SJSA1 (cell line): ENCODE data around the gene DDIAS. TPM values are rescaled to one million over a fixed set of nuclear protein-coding genes. Genes with fewer than 3 reads are reported as not detected.
"Not testable (repeated sequence)": the region's sequence is repeated elsewhere in the genome, so short reads cannot be mapped to it uniquely, and the experiment has no call there.

ENCODE experiments used
- DNase-seq, 2 experiments: peaks; one replicate each; pipeline ENCODE4 v3.0.0-alpha.2; 2015 to 2020; ENCODE audit warnings: low spot score in 2 of 2, low read depth in 1 of 2
- H3K27ac ChIP-seq: fragments of 250-450 bp; sonication (Bioruptor Pico); 2 replicates; pipeline ENCODE4 v1.5.1; 2020; ENCODE audit warnings: mild to moderate bottlenecking, moderate library complexity
- H3K27me3 ChIP-seq: fragments of 250-450 bp; sonication (Bioruptor Pico); replicated peaks from 2 replicates; pipeline ENCODE4 v1.5.1; 2020; ENCODE audit warnings: mild to moderate bottlenecking, moderate library complexity
- H3K36me3 ChIP-seq: fragments of 250-450 bp; sonication (Bioruptor Pico); 2 replicates; pipeline ENCODE4 v1.5.1; 2020; ENCODE audit warnings: mild to moderate bottlenecking
- H3K4me1 ChIP-seq: fragments of 250-450 bp; sonication (Bioruptor Pico); replicated peaks from 2 replicates; pipeline ENCODE4 v1.6.1; 2021; ENCODE audit warnings: mild to moderate bottlenecking
- H3K4me3 ChIP-seq: fragments of 250-450 bp; sonication (Bioruptor Pico); 2 replicates; pipeline ENCODE4 v1.5.1; 2020; ENCODE audit warnings: mild to moderate bottlenecking
- H3K9me3 ChIP-seq: fragments of 250-450 bp; sonication (Bioruptor Pico); replicated peaks from 2 replicates; pipeline ENCODE4 v1.5.1; 2020; ENCODE audit warnings: mild to moderate bottlenecking
- total RNA-seq: library from RNA; depleted of rRNA; stranded (reverse); fragments of >200 nt; shearing (Covaris generic); gene quantifications from 2 replicates; pipeline ENCODE4 v1.2.3, GENCODE V29; 2014

DDIAS gene
- total RNA-seq, 1 experiment from 2014 or later: 10.3 TPM

DNA sequence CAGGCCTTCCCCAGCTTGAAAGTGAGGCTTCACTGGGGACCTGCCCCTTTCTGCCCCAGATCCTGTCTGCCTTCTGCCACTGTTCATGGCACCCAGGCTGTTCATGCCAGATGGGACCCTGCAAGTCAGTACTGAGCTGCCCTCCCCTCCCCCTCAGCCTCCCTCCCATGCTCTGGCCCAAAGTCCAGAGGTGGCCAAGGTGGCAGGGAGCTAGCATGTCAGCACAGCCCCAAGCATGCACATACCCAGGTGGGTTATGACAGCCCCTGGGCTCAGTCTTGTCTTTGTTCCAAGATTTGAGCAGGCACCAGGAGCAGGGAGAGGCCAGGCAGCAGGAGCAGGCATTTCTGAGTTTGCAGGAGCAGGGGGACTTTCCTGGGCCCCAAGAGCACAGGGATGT lies 44.1 kb downstream of the DDIAS start:
- H3K4me3 ChIP-seq: no peak overlapping the region
- no peaks in the 10 kb centered on the region for H3K4me1 ChIP-seq
- H3K9me3 ChIP-seq: no peaks in the 10 kb centered on the region
- no peaks in the 10 kb centered on the region for H3K27me3 ChIP-seq
- no peak overlapping the region for H3K27ac ChIP-seq
- no peak for DNase-seq
- H3K36me3 ChIP-seq: no peaks in the 10 kb centered on the region

DNA sequence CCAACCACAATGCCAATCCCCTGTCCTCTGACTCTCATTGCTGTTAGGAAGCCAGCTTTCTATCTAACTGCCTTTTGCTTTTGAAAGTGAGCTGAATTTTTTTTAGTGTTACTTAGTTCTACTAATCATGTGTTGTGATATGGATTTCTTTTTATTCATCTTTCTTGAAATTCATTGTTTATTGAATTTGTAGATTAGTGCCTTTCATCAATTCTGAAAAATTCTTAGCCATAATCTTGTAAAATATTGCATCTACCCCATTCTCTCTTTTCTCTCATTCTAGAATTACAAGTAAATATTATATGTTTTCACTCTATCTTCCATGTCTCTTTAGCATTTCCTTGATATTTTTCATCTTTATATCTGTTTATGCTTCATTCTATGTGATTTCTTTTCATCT lies 47.8 kb downstream of the DDIAS start:
- Histone ChIP-seq H3K9me3 (no peaks in the 10 kb centered on the region), H3K4me3 (no peak overlapping the region), H3K4me1 (no peaks in the 10 kb centered on the region), H3K27ac (no peak overlapping the region), H3K36me3 (no peaks in the 10 kb centered on the region), H3K27me3 (no peaks in the 10 kb centered on the region)
- no peak for DNase-seq

DNA sequence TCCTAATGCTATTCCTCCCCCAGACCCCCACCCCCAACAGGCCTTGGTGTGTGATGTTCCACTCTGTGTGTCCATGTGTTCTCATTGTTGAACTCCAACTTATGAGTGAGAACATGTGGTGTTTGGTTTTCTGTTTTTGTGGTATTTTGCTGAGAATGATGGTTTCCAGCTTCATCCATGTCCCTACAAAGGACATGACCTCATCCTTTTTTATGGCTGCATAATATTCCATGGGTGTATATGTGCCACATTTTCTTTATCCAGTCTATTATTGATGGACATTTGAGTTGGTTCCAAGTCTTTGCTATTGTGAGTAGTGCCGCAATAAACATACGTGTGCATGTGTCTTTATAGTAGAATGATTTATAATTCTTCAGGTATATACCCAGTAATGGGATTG lies 49.0 kb downstream of the DDIAS start:
- H3K4me3 ChIP-seq, H3K27ac ChIP-seq: not testable (repeated sequence)

DNA sequence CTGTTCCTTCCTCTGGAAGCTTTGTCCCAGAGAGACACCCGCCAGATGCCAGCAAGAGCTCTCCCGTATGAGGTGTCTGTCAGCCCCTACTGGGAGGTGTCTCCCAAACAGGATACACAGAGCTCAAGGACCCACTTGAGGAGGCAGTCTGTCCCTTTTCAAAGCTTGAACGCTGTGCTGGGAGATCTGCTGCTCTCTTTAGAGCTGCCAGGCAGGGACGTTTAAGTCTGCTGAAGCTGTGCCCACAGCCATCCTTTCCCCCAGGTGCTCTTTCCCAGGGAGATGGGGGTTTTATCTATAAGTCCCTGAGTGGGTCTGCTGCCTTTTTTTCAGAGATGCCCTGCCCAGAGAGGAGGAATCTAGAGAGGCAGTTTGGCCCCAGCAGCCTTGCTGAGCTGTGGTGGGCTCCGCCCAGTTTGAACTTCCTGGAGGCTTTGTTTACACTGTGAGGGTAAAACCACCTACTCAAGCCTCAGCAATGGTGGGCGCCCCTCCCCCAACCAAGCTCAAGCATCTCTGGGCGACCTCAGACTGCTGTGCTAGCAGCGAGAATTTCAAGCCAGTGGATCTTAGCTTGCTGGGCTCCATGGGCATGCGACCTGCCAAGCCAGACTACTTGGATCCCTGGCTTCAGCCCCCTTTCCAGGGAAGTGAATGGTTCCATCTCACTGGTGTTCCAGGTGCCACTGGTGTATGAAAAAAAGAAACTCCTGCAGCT lies 54.4 kb downstream of the DDIAS start:
- H3K9me3 ChIP-seq, DNase-seq, H3K27me3 ChIP-seq, H3K27ac ChIP-seq, H3K4me3 ChIP-seq, H3K36me3 ChIP-seq, H3K4me1 ChIP-seq: not testable (repeated sequence)

More for the DNA sequence above, 49.0 kb downstream of the DDIAS start:
- H3K4me1 ChIP-seq, H3K9me3 ChIP-seq, DNase-seq, H3K36me3 ChIP-seq, H3K27me3 ChIP-seq: not testable (repeated sequence)

DNA sequence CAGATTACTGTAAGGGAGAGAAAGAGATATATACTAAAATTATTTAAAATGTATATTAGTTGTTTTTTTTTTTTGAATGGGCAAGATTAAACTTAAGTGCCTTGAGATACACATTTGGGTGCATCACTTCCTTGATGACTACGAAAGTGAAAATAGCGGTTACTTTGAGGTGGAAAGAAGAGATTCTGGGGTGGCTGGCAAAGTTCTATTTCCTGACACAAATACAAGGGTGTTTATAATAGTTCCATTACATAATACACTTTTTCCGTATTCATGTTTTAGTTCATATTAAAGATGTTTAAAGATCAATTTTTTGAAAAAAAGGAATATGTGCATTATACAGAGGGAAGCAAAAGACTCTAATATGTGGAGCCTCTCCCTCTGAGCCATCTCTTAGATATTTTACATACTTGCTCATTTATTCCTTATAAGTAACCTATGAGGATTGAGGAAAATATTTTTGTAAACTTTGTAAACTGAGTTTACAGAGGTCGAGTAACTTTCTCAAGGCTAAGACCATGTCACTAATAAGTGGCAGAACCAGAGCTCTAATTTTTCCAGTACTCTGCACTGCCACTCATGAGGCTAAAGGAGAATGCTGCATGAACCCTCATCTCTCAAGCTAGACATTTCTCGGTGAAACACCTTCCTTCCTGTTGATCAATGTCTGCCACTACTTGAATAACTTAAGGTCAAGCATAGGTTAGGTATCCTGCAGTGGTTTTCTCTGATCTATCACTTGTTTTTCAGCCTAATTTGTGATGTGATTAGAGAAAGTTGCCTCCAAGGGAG lies 58.6 kb downstream of the DDIAS start:
- no peaks in the 10 kb centered on the region for H3K36me3 ChIP-seq

DNA sequence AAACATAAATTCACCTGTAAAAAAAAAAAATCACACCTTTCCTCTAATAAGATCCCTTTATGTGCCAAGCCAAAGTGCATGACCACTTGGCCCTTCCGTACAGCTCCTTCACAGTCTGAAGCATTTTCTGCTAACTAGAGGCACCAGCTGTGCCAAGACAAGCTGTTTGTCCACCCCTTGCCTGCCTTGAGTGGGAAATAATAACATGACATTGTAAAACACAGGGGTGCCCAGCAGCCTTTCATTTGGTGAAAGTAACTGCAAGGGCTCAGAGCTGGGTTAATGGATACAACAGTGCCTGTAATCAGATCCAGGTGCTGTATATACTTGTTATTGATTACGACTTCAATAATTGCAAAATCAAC lies 59.2 kb downstream of the DDIAS start:
- Histone ChIP-seq H3K9me3 (no peaks in the 10 kb centered on the region), H3K4me3 (no peak overlapping the region), H3K27me3 (no peaks in the 10 kb centered on the region), H3K27ac (no peak overlapping the region), H3K4me1 (no peaks in the 10 kb centered on the region; the same call in 1 of the 2 replicates), H3K36me3 (no peaks in the 10 kb centered on the region)
- no peak for DNase-seq

More for the DNA sequence above, 58.6 kb downstream of the DDIAS start:
- H3K27me3 ChIP-seq: no peaks in the 10 kb centered on the region
- no peak for DNase-seq
- no peaks in the 10 kb centered on the region; the same call in 1 of the 2 replicates for H3K4me1 ChIP-seq
- no peak overlapping the region for H3K4me3 ChIP-seq
- no peaks in the 10 kb centered on the region for H3K9me3 ChIP-seq
- H3K27ac ChIP-seq: no peak overlapping the region

DNA sequence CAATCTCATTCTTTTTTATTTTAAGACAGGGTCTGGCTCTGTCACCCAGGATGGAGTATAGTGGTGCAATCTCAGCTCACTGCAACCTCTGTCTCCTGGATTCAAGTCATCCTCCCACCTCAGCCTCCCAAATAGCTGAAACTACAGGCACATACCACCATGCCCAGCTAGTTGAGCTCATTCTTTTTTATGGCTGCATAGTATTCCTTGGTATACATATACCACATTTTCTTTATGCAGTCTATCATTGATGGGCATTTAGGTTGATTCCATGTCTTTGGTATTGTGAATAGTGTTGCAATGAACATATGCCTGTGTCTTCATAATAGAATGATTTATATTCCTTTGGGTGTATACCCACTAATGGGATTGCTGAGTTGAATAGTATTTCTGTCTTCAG lies 60.5 kb downstream of the DDIAS start:
- not testable (repeated sequence) for H3K9me3 ChIP-seq, H3K4me3 ChIP-seq, H3K36me3 ChIP-seq, DNase-seq, H3K4me1 ChIP-seq, H3K27ac ChIP-seq, H3K27me3 ChIP-seq

DNA sequence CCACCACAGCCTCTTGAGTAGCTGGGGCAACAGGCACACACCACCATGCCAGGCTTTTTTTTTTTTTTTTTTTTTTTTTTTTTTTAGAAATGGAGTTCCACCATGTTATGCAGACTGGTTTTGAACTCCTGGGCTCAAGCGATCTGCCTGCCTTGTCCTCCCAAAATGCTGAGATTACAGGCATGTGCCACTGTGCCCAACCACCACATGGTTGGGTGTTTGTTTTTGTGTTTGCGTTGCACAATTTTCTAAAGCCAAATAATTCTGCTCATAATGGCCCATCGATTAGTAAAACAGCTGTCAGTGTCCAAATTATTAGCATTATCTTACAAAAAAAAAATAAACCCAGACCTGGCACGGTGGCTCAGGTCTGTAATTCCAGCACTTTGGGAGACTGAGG lies 65.8 kb downstream of the DDIAS start:
- Histone ChIP-seq H3K27me3 (no peaks in the 10 kb centered on the region), H3K4me3 (no peak overlapping the region), H3K27ac (no peak overlapping the region), H3K36me3 (no peaks in the 10 kb centered on the region), H3K9me3 (no peaks in the 10 kb centered on the region), H3K4me1 (no peaks in the 10 kb centered on the region)
- DNase-seq: no peak

DNA sequence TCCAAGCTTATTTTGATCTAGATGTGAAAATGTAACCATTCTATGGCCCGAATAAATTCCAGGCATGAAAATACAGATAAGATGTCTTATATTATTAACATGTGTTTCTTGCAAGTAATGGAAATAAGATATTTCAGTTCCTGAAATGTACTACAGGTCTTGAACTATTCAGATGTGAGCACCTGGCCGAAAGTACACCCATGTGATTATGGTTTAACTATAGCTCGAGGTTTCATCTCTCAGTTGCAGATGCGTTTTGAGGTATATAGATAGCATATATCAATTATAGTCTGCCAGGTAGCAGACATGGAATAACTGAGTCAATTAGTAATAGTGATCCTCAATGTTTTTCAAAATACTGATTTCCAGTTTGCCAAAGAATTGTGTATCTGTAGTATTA lies 68.3 kb downstream of the DDIAS start:
- Histone ChIP-seq H3K9me3 (no peaks in the 10 kb centered on the region), H3K4me3 (no peak overlapping the region), H3K36me3 (no peaks in the 10 kb centered on the region), H3K27ac (no peak overlapping the region), H3K4me1 (no peaks in the 10 kb centered on the region), H3K27me3 (no peaks in the 10 kb centered on the region)
- no peak for DNase-seq

DNA sequence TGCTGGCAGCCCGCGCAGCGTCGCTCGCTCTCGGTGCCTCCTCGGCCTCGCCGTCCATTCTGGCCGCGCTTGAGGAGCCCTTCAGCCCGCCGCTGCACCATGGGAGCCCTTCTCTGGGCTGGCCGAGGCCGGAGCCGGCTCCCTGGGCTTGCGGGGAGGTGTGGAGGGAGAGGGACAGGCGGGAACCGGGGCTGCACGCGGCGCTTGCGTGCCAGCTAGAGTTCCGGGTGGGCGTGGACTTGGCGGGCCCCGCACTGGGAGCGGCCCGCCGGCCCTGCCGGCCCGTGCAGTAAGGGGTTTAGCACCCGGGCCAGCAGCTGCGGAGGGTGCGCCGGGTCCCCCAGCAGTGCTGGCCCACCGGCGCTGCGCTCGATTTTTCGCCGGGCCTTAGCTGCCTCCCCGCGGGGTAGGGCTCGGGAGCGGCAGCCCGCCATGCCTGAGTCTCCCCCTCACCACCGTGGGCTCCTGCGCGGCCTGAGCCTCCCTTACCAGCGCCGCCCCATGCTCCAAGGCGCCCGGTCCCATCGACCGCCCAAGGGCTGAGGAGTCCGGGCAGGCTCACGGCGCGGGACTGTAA lies 69.1 kb downstream of the DDIAS start:
- not testable (repeated sequence) for H3K27ac ChIP-seq, H3K4me3 ChIP-seq, H3K4me1 ChIP-seq, H3K36me3 ChIP-seq, H3K27me3 ChIP-seq, DNase-seq, H3K9me3 ChIP-seq

DNA sequence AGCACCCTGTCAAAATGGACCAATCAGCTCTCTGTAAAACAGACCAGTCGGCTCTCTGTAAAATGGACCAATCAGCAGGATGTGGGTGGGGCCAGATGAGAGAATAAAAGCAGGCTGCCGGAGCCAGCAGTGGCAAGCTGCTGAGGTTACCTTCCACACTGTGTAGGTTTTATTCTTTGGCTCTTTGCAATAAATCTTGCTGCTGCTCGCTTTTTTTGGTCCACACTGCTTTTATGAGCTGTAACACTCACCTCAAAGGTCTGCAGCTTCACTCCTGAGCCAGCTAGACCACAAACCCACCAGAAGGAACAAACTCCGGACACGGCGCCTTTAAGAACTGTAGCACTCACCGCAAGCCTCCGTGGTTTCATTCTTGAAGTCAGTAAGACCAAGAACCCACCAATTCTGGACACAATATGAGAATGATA lies 70.0 kb downstream of the DDIAS start:
- not testable (repeated sequence) for H3K36me3 ChIP-seq, H3K27me3 ChIP-seq, H3K27ac ChIP-seq, DNase-seq, H3K9me3 ChIP-seq, H3K4me1 ChIP-seq, H3K4me3 ChIP-seq

DNA sequence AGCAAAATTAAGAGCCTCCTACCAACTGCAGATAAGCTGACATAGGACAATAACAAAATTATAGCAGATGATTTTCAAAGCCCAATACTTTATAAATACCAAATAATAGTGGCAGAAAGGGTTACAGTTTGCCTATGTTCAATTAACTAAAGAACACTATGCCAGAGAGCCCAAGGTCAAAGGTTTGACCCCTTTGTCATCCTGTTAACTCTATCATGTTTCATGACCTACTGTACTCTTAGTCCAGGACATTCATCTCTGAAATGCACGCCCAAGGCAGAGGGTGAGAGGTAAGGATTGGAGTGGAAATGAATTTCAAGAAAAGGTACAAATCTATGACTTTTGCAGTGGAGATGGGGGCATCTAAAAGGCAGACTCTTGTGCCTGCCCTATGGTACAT lies 70.6 kb downstream of the DDIAS start:
- DNase-seq: no peak
- no peaks in the 10 kb centered on the region for H3K36me3 ChIP-seq
- H3K27me3 ChIP-seq: no peaks in the 10 kb centered on the region
- no peaks in the 10 kb centered on the region for H3K4me1 ChIP-seq
- no peak overlapping the region for H3K27ac ChIP-seq
- no peak overlapping the region for H3K4me3 ChIP-seq
- H3K9me3 ChIP-seq: no peaks in the 10 kb centered on the region

DNA sequence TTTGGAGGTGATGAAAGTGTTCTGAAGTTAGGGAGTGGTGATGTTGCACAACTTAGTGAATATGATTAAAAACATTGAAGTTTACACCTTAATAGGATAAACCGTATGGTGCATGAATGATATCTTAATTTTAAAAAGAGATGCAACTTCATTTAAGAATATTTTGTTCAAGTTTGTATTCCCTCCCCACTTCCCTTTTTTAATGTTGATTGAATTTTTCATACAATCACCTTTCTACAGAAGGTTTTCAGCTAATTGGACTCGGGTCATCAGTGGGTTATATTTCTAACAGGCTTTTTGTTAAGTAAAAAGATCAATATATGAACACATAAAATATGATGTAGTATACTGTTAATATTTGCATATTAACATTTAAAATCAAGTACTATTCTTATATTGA lies 72.6 kb downstream of the DDIAS start:
- Histone ChIP-seq H3K4me3 (no peak overlapping the region), H3K9me3 (no peaks in the 10 kb centered on the region), H3K27ac (no peak overlapping the region), H3K27me3 (no peaks in the 10 kb centered on the region), H3K36me3 (no peaks in the 10 kb centered on the region), H3K4me1 (peaks cover 16% of the 10 kb centered on the region)
- no peak for DNase-seq

DNA sequence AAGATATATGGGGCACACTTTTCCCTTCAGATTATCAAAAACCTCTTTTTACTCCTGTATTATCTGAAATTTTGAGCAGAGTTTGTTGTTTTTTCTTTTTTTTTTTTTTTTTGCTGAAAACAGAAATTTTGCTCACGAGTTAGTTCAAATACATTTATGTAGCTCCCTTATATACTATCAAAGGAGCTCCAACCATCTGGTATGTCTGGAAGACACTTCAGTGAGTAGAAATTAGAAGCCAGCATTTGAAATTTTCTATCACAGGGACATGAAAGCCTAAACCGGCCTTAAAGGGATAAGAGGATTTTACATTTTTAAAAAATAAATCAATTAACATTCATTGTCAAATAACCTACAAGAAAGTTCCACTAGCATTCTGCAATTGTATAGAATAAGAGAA lies 73.3 kb downstream of the DDIAS start:
- H3K4me1 ChIP-seq: peaks cover 23% of the 10 kb centered on the region
- H3K36me3 ChIP-seq: no peaks in the 10 kb centered on the region
- H3K4me3 ChIP-seq: no peak overlapping the region
- no peak for DNase-seq
- H3K27ac ChIP-seq: no peak overlapping the region
- no peaks in the 10 kb centered on the region for H3K9me3 ChIP-seq
- H3K27me3 ChIP-seq: no peaks in the 10 kb centered on the region
